ENCODE data around the gene HOXA2.

The HOXA2 gene

GRCh38 chr7:27124902-27125689, 22.6 kb upstream of the HOXA2 start:
- no peak for DNase-seq

- DNase-seq: no peak
Observed at GRCh38 chr7:27124096-27124901, 21.8 kb upstream of the HOXA2 start.

GRCh38 chr7:27123477-27124053, 21.1 kb upstream of the HOXA2 start:
- DNase-seq: no peak

GRCh38 chr7:27123007-27123476, 20.6 kb upstream of the HOXA2 start:
- no peak for DNase-seq

GRCh38 chr7:27122077-27122910, 19.8 kb upstream of the HOXA2 start:
- no peak for DNase-seq

GRCh38 chr7:27121684-27122076, 19.2 kb upstream of the HOXA2 start:
- DNase-seq: no peak

- no peak for DNase-seq
Observed at GRCh38 chr7:27119412-27119911, 17.0 kb upstream of the HOXA2 start.

- no peak for DNase-seq
Observed at GRCh38 chr7:27118580-27118979, 16.1 kb upstream of the HOXA2 start.

GRCh38 chr7:27117887-27118491, 15.5 kb upstream of the HOXA2 start:
- no peak for DNase-seq

- no peak for DNase-seq
Observed at GRCh38 chr7:27116962-27117886, 14.7 kb upstream of the HOXA2 start.

- peak; percentile 20 for DNase-seq
Observed at GRCh38 chr7:27116031-27116961, 13.8 kb upstream of the HOXA2 start.

- no peak for DNase-seq
Observed at GRCh38 chr7:27115221-27116026, 12.9 kb upstream of the HOXA2 start.

GRCh38 chr7:27114881-27115220, 12.4 kb upstream of the HOXA2 start:
- no peak for DNase-seq

- DNase-seq: no peak
Observed at GRCh38 chr7:27113991-27114769, 11.7 kb upstream of the HOXA2 start.

GRCh38 chr7:27112955-27113949, 10.8 kb upstream of the HOXA2 start:
- no peak for DNase-seq

- no peak for DNase-seq
Observed at GRCh38 chr7:27112361-27112760, 9.9 kb upstream of the HOXA2 start.

GRCh38 chr7:27111751-27112277, 9.3 kb upstream of the HOXA2 start:
- no peak for DNase-seq

All from NCI-H1092 (cell line).